Peyer's patch (tissue), 4 donors: ENCODE data around the gene CCNB3. TPM values are rescaled to one million over a fixed set of nuclear protein-coding genes. Genes with fewer than 3 reads are reported as not detected.

ENCODE experiments used
- DNase-seq, 3 donors: peaks; one replicate each; pipeline ENCODE4 v3.0.0-alpha.2; 2017 to 2019
- H3K27ac ChIP-seq, 4 donors: fragments of 200-600 bp; sonication (generic); one replicate each; pipeline ENCODE4 v1.5.1; 2016 to 2019
- H3K27me3 ChIP-seq, 2 donors: fragments of 200-600 bp; sonication (generic); one replicate each; pipeline ENCODE4 v1.5.1; 2019
- H3K36me3 ChIP-seq, 3 donors: fragments of 200-600 bp; sonication (generic); one replicate each; pipeline ENCODE4 v1.5.1; 2016 to 2019
- H3K4me1 ChIP-seq, 4 donors: fragments of 200-600 bp; sonication (generic); one replicate each; pipeline ENCODE4 v1.5.1; 2016 to 2019
- H3K4me3 ChIP-seq, 4 donors: fragments of 200-600 bp; sonication (generic); 1 replicate in 3 of 4; 2 replicates in 1 of 4; pipeline ENCODE4 v1.5.1; 2016 to 2019; ENCODE audit warnings: mild to moderate bottlenecking in 1 of 4
- H3K9me3 ChIP-seq, 4 donors: fragments of 200-600 bp; sonication (generic); one replicate each; pipeline ENCODE4 v1.5.1; 2016 to 2019; ENCODE audit warnings: mild to moderate bottlenecking in 1 of 4
- CTCF ChIP-seq, 6 experiments: fragments of 450-650 bp in 4 of 6; fragments of 200-600 bp in 2 of 6; sonication (generic) in 1 of 6; IDR thresholded peaks; one replicate each; pipeline ENCODE4 v1.5.1; 2017 to 2019; ENCODE audit warnings: antibody characterized with exemption in 6 of 6, mild to moderate bottlenecking in 3 of 6, moderate library complexity in 1 of 6
- POLR2A ChIP-seq, 2 donors: fragments of 450-650 bp; IDR thresholded peaks; one replicate each; pipeline ENCODE4 v1.5.1; 2017; ENCODE audit warnings: antibody characterized with exemption in 2 of 2, mild to moderate bottlenecking in 2 of 2, moderate library complexity in 2 of 2
- total RNA-seq, 4 donors: library from RNA; depleted of rRNA; stranded (reverse); fragments of >200 nt; gene quantifications; one replicate each; pipeline ENCODE4 v1.1.0, GENCODE V29; 2016

The CCNB3 gene
- total RNA-seq, 4 donors from 2014 or later = 0.53 to 2.5 (median 1.3) TPM

- TF ChIP-seq CTCF (IDR thresholded peaks at IDR 0.05) = no peak
- TF ChIP-seq POLR2A (IDR thresholded peaks at IDR 0.05) = no peak
- Histone ChIP-seq H3K27me3 (no peaks in the 10 kb centered on the region), H3K4me3 (no peak overlapping the region), H3K27ac (no peak overlapping the region), H3K4me1 (no peaks in the 10 kb centered on the region), H3K36me3 (no peaks in the 10 kb centered on the region), H3K9me3 (no peaks in the 10 kb centered on the region)
- no peak for DNase-seq
Measured at GRCh38 chrX:50165727-50166126, 38.8 kb upstream of the CCNB3 start.

- TF ChIP-seq CTCF (IDR thresholded peaks at IDR 0.05) (no peak), POLR2A (IDR thresholded peaks at IDR 0.05) (no peak)
- Histone ChIP-seq H3K4me1 (no peaks in the 10 kb centered on the region), H3K9me3 (no peaks in the 10 kb centered on the region), H3K4me3 (no peak overlapping the region), H3K27me3 (no peaks in the 10 kb centered on the region), H3K36me3 (no peaks in the 10 kb centered on the region), H3K27ac (no peak overlapping the region)
- no peak for DNase-seq
Measured at GRCh38 chrX:50167366-50167765, 37.2 kb upstream of the CCNB3 start.

- no peaks in the 10 kb centered on the region for H3K9me3 ChIP-seq
- H3K27ac ChIP-seq = no peak overlapping the region
- H3K27me3 ChIP-seq = no peaks in the 10 kb centered on the region
- DNase-seq = no peak
- no peak for TF ChIP-seq POLR2A (IDR thresholded peaks at IDR 0.05)
- no peak for TF ChIP-seq CTCF (IDR thresholded peaks at IDR 0.05)
- no peaks in the 10 kb centered on the region for H3K4me1 ChIP-seq
- no peak overlapping the region for H3K4me3 ChIP-seq
- H3K36me3 ChIP-seq = no peaks in the 10 kb centered on the region
Measured at GRCh38 chrX:50168241-50168687, 36.3 kb upstream of the CCNB3 start.

- Histone ChIP-seq H3K27ac (no peak overlapping the region), H3K27me3 (no peaks in the 10 kb centered on the region), H3K4me3 (no peak overlapping the region), H3K9me3 (no peaks in the 10 kb centered on the region), H3K4me1 (no peaks in the 10 kb centered on the region), H3K36me3 (no peaks in the 10 kb centered on the region)
- TF ChIP-seq POLR2A (IDR thresholded peaks at IDR 0.05) (no peak), CTCF (IDR thresholded peaks at IDR 0.05) (no peak)
- DNase-seq = no peak
Measured at GRCh38 chrX:50169717-50170116, 34.8 kb upstream of the CCNB3 start.

- TF ChIP-seq POLR2A (IDR thresholded peaks at IDR 0.05) = no peak
- TF ChIP-seq CTCF (IDR thresholded peaks at IDR 0.05) = no peak
- Histone ChIP-seq H3K4me3 (no peak overlapping the region), H3K9me3 (no peaks in the 10 kb centered on the region), H3K36me3 (no peaks in the 10 kb centered on the region), H3K27ac (no peak overlapping the region), H3K27me3 (no peaks in the 10 kb centered on the region), H3K4me1 (no peaks in the 10 kb centered on the region)
- no peak for DNase-seq
Measured at GRCh38 chrX:50180073-50180940, 24.3 kb upstream of the CCNB3 start.
